ENCODE results near the gene BCL11B.
"Not testable (repeated sequence)": the region's sequence is repeated elsewhere in the genome, so short reads cannot be mapped to it uniquely, and the experiment has no call there.

The BCL11B gene

DNA sequence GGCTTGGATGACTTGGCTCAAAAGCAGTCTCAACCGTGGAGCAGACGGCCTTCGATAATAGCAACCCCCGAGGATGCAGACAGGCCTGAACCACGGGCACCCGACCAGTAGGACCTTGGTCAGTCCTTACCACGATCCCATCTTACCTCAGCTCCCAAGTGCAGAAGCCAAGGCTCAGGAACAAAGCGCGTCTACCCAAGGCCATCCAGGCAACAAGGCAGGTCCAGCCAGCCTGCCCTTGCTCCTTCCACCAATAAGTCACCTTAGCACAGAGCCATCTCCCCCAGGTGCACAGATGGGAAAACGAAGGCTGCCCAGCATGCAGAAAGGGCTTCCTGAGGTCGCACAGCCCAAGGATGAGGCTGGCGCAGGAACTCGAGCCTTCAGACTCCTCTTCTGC lies 77.3 kb downstream of the BCL11B start:
- no peak for DNase-seq

DNA sequence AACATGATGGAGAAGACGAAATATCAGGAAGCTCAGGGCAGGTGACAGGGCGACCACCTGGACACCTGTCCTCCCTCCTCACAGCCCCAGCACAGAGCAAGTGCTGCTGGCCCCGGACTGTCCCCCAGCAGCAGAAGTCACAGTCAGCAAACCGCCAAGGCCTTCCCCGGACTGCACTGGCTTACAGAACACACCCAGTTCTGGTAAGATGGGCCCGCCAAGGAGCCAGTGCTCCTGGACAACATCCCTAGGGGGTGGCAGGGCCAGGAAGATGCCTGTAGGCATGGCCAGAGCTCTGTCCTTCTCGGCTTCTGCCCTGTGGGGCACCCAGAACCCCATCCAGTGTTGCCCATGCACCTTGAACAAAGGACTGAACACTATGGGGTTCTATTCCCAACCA lies 77.9 kb downstream of the BCL11B start:
- DNase-seq: no peak

- DNase-seq: no peak
Measured at GRCh38 chr14:99192830-99193229, 79.2 kb downstream of the BCL11B start.

GRCh38 chr14:99192028-99192621 lies 79.9 kb downstream of the BCL11B start:
- no peak for DNase-seq

- no peak for DNase-seq
Measured at GRCh38 chr14:99191395-99192027, 80.5 kb downstream of the BCL11B start.

DNA sequence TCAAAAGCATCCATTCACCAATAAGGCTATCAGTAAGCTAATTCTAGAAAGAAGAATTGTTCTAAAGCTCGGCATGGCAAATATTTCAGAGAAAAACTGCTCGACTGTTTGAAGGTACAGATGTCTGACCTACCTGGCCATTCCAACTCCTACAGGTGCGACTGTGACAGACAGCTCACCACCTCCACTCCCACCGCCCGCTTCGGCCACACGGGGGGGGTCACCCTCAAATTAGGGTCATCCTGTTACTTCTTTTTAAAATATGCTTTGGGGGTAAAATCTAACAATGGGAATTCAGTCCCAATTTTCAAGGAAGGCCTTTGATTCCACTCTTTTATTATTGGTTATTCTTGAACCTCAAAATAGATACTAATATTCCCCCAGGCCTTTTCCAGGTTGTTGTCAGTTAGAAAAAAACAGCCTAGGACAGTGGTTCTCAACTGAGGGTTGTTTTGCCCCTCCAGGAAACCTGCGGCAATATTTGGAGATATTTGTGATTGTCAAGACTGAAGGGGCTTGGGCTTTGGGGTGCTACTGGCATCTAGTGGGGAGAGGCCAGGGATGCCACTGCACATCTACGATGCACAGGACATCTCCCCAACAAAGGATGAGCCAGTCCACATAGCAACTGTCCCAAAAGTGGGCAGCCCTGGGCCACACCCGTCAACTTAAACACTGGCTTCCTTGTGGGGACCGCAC lies 81.2 kb downstream of the BCL11B start:
- DNase-seq: no peak

- no peak for DNase-seq
Measured at GRCh38 chr14:99189201-99189801, 82.7 kb downstream of the BCL11B start.

- DNase-seq: peak; percentile 68
Measured at GRCh38 chr14:99188731-99189191, 83.2 kb downstream of the BCL11B start.

- DNase-seq: peak; percentile 20
Measured at GRCh38 chr14:99187858-99188257, 84.1 kb downstream of the BCL11B start.

- DNase-seq: no peak
Measured at GRCh38 chr14:99186956-99187690, 84.9 kb downstream of the BCL11B start.

- DNase-seq: not testable (repeated sequence)
Measured at GRCh38 chr14:99186336-99186735, 85.7 kb downstream of the BCL11B start.

- DNase-seq: no peak
Measured at GRCh38 chr14:99185436-99186068, 86.4 kb downstream of the BCL11B start.

DNA sequence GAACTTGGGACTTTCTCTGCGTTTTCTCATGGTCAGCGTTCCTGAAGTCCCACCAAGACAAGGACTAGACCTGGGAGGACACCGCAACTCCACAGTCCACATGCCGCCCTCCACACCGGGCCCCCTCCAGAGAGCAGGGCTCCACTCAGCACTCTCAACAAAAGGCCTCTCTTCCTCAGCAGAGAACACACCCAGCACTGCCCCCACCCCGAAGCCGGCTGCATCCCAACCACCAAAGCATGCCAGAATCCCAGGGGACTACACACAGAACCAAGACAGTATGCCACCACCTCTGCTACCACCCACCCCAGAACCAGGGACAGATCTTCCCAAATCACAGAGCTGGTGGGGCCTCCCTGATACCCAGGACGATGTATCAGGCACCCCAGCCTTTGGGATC lies 88.3 kb downstream of the BCL11B start:
- DNase-seq: no peak

DNA sequence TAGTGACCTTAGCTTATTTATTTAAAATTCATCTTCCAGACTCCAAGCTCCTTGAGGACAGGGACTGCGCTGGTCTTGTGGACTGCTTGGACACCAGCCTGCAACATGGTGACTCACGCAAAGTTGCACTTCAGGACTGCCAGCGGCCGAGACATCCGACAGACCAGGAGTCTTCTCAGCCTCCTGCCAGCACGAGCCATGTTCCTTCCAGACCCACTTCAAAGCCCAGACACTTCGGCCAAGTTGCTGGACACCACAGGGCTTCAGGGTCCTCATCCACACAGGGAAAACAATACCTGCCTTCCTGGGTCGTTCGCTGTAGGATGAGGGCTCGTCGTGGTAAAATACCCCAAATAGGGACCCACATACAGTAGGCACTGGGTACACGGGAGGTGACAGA lies 88.7 kb downstream of the BCL11B start:
- no peak for DNase-seq

DNA sequence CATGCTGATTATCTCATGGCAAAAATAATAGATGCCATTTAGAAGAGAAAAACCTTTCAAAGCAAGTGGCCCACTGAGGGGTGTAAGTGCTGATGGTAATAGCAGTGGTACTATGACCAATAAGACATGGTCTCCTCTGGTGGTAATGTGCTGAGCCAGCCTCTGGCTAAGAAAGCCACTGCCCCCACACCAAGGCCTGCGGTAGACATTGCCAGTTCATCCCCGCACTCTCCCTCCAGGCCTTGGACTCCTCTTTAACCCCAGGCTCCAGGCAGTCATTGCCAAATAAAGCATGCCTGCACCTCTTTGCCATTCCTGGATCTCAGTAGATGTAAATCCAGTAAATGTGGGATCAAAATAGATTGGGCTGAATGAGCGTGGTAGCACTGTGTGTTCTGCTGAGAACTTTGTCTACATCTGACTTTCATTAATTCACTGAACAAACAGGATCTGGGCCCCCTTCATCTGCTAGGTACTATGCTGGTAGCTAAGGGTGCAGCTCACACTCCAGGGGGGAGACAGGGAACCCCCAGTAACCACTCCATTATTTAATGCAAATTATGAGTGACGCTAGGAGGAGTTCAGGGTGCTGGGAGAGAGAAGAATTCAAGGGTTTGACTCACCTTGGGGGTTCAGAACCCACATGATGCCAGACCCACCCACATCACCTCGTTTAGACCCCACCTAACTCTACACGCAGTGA lies 89.3 kb downstream of the BCL11B start:
- DNase-seq: no peak

GRCh38 chr14:99181804-99182520 lies 90.0 kb downstream of the BCL11B start:
- no peak for DNase-seq

- no peak for DNase-seq
Measured at GRCh38 chr14:99181241-99181640, 90.8 kb downstream of the BCL11B start.

GRCh38 chr14:99179946-99180345 lies 92.1 kb downstream of the BCL11B start:
- DNase-seq: no peak

DNA sequence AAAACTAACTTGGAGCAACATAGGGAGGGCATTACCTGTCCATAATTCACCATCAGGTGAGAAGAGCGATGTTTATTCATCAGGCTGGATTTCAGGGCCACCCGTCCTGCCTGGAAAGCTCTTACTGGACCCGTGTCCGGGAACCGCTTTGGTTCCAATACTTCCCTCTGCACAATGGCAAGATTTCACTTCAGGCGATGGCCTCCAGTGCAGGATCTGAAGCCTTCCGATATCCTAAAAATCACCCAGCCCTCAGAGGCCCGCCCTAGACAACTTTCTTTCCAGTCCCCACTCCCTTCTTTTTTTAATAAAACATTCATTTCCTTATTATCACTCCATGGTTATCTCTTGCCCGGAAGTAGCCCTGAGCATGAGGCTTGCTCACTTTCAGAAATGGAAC lies 92.5 kb downstream of the BCL11B start:
- DNase-seq: no peak

- DNase-seq: no peak
Measured at GRCh38 chr14:99177886-99178835, 93.8 kb downstream of the BCL11B start.
